ENCODE measurements around the gene CARM1. TPM values are rescaled to one million over a fixed set of nuclear protein-coding genes. Genes with fewer than 3 reads are reported as not detected.

CARM1 gene
- total and polyA plus RNA-seq, 2 of the 13 experiments (the other 11 are each of a cell fraction or from before 2014, with no cell fraction given): 27.6 to 55.8 TPM

- 97% methylated on average over 13 of the region's 13 CpGs for WGBS (ENCODE audit: low lambda C conversion rate)
- ATAC-seq (no peak), DNase-seq (ENCODE audit: low spot score) (no peak), FAIRE-seq (no peak)
- peaks cover 10% of the 10 kb centered on the region for H3K4me1 ChIP-seq (ENCODE audit: insufficient read depth, low read length)
- H3K27me3 ChIP-seq (ENCODE audit: control insufficient read depth in 1 of 2, insufficient read depth in 2 of 2, low read length in 2 of 2): no peaks in the 10 kb centered on the region; a peak in 1 of 5 replicates
- no peak overlapping the region for H3K4me2 ChIP-seq (ENCODE audit: low read depth, low read length)
- H4K20me1 ChIP-seq (ENCODE audit: insufficient read depth, low read length): no peaks in the 10 kb centered on the region
- H2AFZ ChIP-seq (ENCODE audit: low read length): no peak overlapping the region
- POLR2A ChIA-PET: no interaction called here
- BruUV-seq (replicated peaks): no TSS peak
- H3K4me3 ChIP-seq (replicated peaks in 1 of 3; ENCODE audit: insufficient read depth in 1 of 3, low read depth in 2 of 3, low read length in 3 of 3): no peak overlapping the region
- intact Hi-C loops (cut with micrococcal nuclease; ENCODE audit: unreplicated experiment) (loop anchor here (10.0 kb wide), 1 partner anchor 50 kb away; the partner anchor contains the start of gene CARM1), in situ Hi-C loops (cut with HindIII; ENCODE audit: extremely low pct_ligation_motif_present, low pct_unique_long_range_greater_than_20kb) (no loop called here)
- H3K9ac ChIP-seq (ENCODE audit: insufficient read depth, low read depth, low read length): no peak overlapping the region
- peaks cover 15% of the 10 kb centered on the region for H3K79me2 ChIP-seq (ENCODE audit: insufficient read depth, low read length)
- TF ChIP-seq ATM (IDR thresholded peaks at IDR 0.05; ENCODE audit: borderline replicate concordance) (no peak), ZNF883 (CRISPR knock-in tag; IDR thresholded peaks at IDR 0.05; ENCODE audit: not compliant biosample characterization) (no peak), ZNF614 (CRISPR knock-in tag; IDR thresholded peaks at IDR 0.05; ENCODE audit: borderline replicate concordance) (no peak), ZNF562 (CRISPR knock-in tag; IDR thresholded peaks at IDR 0.05; ENCODE audit: borderline replicate concordance) (no peak)
- H3K27ac ChIP-seq (ENCODE audit: extremely low read length, insufficient read depth, low read length): no peak overlapping the region
- CTCF ChIA-PET (ENCODE audit: low intra/inter-chr PET ratio, low total read pairs): no interaction called here
- H3K9me3 ChIP-seq (ENCODE audit: low read length): no peaks in the 10 kb centered on the region
- peaks cover 26 to 28% of the 10 kb centered on the region in 2 experiments; a peak in 4 of 5 replicates for H3K36me3 ChIP-seq (replicated peaks in 1 of 2; ENCODE audit: control insufficient read depth in 1 of 2, insufficient read depth in 2 of 2, low read length in 2 of 2)
These were observed 53.2 kb downstream of the CARM1 start for GRCh38 chr19:10924597-10924996.

- no peaks in the 10 kb centered on the region for H3K9me3 ChIP-seq (ENCODE audit: low read length)
- H4K20me1 ChIP-seq (ENCODE audit: insufficient read depth, low read length): no peaks in the 10 kb centered on the region
- H3K79me2 ChIP-seq (ENCODE audit: insufficient read depth, low read length): peaks cover 31% of the 10 kb centered on the region
- TSS peak; percentile 63 for BruUV-seq (replicated peaks)
- WGBS (ENCODE audit: low lambda C conversion rate): 0% methylated on average over 1 of the region's 47 CpGs
- peak overlapping the region; percentile 83 for H3K27ac ChIP-seq (ENCODE audit: extremely low read length, insufficient read depth, low read length)
- peak overlapping the region; percentile 90 to 99 (median 96) for H3K4me3 ChIP-seq (replicated peaks in 1 of 3; ENCODE audit: insufficient read depth in 1 of 3, low read depth in 2 of 3, low read length in 3 of 3)
- DNase-seq (ENCODE audit: low spot score) (no peak), ATAC-seq (peak; percentile 50), FAIRE-seq (no peak)
- CTCF ChIA-PET (ENCODE audit: low intra/inter-chr PET ratio, low total read pairs): no interaction called here
- peak overlapping the region; percentile 93 for H3K9ac ChIP-seq (ENCODE audit: insufficient read depth, low read depth, low read length)
- peaks cover 11 to 17% of the 10 kb centered on the region in 2 experiments; a peak in 4 of 5 replicates for H3K36me3 ChIP-seq (replicated peaks in 1 of 2; ENCODE audit: control insufficient read depth in 1 of 2, insufficient read depth in 2 of 2, low read length in 2 of 2)
- POLR2A ChIA-PET: interaction anchor here (0.6 to 1.3 kb wide), 3 partner anchors 9 to 59 kb away, joined by 3 read pairs; no protein-coding TSS in a partner anchor
- no peaks in the 10 kb centered on the region; a peak in 1 of 5 replicates for H3K27me3 ChIP-seq (ENCODE audit: control insufficient read depth in 1 of 2, insufficient read depth in 2 of 2, low read length in 2 of 2)
- peaks cover 24% of the 10 kb centered on the region for H3K4me1 ChIP-seq (ENCODE audit: insufficient read depth, low read length)
- intact Hi-C loops (cut with micrococcal nuclease; ENCODE audit: unreplicated experiment): loop anchor here (10.0 kb wide), 1 partner anchor 53 kb away; the partner anchor contains the start of gene CARM1
- peak overlapping the region; percentile 77 for H3K4me2 ChIP-seq (ENCODE audit: low read depth, low read length)
- H2AFZ ChIP-seq (ENCODE audit: low read length): no peak overlapping the region
- in situ Hi-C loops (cut with HindIII; ENCODE audit: extremely low pct_ligation_motif_present, low pct_unique_long_range_greater_than_20kb): no loop called here
- TF ChIP-seq GLI4 (CRISPR knock-in tag; IDR thresholded peaks at IDR 0.05; ENCODE audit: borderline replicate concordance) (no peak), FUBP1 (CRISPR knock-in tag; IDR thresholded peaks at IDR 0.05; ENCODE audit: borderline replicate concordance) (no peak)
- TF ChIP-seq, protein P1, sequence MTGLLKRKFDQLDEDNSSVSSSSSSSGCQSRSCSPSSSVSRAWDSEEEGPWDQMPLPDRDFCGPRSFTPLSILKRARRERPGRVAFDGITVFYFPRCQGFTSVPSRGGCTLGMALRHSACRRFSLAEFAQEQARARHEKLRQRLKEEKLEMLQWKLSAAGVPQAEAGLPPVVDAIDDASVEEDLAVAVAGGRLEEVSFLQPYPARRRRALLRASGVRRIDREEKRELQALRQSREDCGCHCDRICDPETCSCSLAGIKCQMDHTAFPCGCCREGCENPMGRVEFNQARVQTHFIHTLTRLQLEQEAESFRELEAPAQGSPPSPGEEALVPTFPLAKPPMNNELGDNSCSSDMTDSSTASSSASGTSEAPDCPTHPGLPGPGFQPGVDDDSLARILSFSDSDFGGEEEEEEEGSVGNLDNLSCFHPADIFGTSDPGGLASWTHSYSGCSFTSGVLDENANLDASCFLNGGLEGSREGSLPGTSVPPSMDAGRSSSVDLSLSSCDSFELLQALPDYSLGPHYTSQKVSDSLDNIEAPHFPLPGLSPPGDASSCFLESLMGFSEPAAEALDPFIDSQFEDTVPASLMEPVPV (CRISPR knock-in tag; IDR thresholded peaks at IDR 0.05): peak; percentile 27; the same call in 1 of the 2 replicates
- TF ChIP-seq, protein P2, sequence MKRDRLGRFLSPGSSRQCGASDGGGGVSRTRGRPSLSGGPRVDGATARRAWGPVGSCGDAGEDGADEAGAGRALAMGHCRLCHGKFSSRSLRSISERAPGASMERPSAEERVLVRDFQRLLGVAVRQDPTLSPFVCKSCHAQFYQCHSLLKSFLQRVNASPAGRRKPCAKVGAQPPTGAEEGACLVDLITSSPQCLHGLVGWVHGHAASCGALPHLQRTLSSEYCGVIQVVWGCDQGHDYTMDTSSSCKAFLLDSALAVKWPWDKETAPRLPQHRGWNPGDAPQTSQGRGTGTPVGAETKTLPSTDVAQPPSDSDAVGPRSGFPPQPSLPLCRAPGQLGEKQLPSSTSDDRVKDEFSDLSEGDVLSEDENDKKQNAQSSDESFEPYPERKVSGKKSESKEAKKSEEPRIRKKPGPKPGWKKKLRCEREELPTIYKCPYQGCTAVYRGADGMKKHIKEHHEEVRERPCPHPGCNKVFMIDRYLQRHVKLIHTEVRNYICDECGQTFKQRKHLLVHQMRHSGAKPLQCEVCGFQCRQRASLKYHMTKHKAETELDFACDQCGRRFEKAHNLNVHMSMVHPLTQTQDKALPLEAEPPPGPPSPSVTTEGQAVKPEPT (CRISPR knock-in tag; IDR thresholded peaks at IDR 0.05; ENCODE audit: low read depth): 0 out of 2 replicates have a peak, but pooled peaks have one; percentile 21
These were observed 56.6 kb downstream of the CARM1 start for GRCh38 chr19:10927730-10928562.
